ENCODE results near the gene GABRR2. TPM values are rescaled to one million over a fixed set of nuclear protein-coding genes. Genes with fewer than 3 reads are reported as not detected.

The GABRR2 gene
- total RNA-seq = under 1 TPM in 2 of 4 donors, not detected in 2; 0.27 to 0.62 TPM

DNA sequence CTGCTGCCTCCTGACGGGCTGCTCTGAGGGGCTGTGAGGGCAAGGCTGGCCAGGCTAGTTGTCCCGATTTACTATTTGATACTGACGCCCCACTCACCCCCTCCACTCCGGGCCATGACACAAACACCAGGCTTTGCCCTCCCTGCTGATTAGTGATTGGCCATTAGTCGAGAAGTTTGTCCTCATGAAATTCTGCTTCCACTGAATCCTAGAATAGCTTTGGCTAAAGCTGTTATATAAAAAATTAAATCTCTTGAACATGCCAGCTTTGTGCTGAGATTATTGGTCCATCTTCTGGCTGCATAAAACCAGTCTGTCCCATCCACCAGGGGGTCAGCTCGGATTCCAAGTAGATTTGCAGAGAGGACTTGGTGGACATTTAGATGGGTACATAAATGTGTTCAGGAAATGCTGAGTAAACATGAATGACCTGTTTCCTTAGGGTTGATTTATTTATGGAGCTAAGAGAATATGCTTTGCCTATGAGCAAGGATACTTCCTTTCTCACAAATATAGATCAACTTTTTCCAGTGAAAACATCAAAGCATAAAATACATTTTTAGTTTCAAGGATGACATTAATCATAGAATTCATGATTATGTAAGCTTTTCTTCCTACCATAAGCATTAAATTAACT, at the start of gene GABRR2:
Gene GABRR2, minus strand, starts transcription at position 51 of the 637 bp plus-strand sequence. CDS start 134 bp downstream, outside the sequence.
- WGBS, 2 donors = 85% methylated on average over 6 of the region's 6 CpGs
- no peak within 1 kb of the TSS for H3K4me3 ChIP-seq (ENCODE audit: low read depth, poor library complexity, severe bottlenecking)
- TF ChIP-seq POLR2A (IDR thresholded peaks at IDR 0.05) = no peak
- TF ChIP-seq, protein P1, sequence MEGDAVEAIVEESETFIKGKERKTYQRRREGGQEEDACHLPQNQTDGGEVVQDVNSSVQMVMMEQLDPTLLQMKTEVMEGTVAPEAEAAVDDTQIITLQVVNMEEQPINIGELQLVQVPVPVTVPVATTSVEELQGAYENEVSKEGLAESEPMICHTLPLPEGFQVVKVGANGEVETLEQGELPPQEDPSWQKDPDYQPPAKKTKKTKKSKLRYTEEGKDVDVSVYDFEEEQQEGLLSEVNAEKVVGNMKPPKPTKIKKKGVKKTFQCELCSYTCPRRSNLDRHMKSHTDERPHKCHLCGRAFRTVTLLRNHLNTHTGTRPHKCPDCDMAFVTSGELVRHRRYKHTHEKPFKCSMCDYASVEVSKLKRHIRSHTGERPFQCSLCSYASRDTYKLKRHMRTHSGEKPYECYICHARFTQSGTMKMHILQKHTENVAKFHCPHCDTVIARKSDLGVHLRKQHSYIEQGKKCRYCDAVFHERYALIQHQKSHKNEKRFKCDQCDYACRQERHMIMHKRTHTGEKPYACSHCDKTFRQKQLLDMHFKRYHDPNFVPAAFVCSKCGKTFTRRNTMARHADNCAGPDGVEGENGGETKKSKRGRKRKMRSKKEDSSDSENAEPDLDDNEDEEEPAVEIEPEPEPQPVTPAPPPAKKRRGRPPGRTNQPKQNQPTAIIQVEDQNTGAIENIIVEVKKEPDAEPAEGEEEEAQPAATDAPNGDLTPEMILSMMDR (IDR thresholded peaks at IDR 0.05) = no peak
- intact Hi-C loops (cut with DNase I; ENCODE audit: low total_unique reads) = no loop called here
- no peak for DNase-seq (ENCODE audit: low spot score in 2 of 2)

DNA sequence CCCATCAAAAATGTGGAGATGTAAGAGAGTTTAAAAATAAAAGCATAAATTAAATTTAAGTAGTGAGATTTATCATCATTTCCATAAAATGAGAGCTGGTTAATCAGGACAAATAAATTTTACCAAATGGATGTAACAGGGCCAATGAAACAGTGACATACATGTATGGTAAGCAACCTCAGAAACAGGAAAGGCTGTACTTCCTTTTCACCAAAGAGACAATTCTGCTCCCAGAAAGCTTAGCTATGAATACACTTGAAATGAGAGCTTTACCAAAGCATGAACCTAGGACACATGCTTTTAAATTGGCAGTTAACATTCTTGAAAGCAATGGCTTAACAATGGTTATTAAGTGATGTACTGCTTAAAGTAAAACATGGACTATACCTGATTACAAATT, 49.5 kb upstream of the GABRR2 start:
- no peak for DNase-seq (ENCODE audit: low spot score in 2 of 2)
- intact Hi-C loops (cut with DNase I; ENCODE audit: low total_unique reads) = no loop called here
- no peak for TF ChIP-seq POLR2A (IDR thresholded peaks at IDR 0.05)
- TF ChIP-seq, protein P1 (IDR thresholded peaks at IDR 0.05) = no peak
- no peak overlapping the region for H3K4me3 ChIP-seq (ENCODE audit: low read depth, poor library complexity, severe bottlenecking)

DNA sequence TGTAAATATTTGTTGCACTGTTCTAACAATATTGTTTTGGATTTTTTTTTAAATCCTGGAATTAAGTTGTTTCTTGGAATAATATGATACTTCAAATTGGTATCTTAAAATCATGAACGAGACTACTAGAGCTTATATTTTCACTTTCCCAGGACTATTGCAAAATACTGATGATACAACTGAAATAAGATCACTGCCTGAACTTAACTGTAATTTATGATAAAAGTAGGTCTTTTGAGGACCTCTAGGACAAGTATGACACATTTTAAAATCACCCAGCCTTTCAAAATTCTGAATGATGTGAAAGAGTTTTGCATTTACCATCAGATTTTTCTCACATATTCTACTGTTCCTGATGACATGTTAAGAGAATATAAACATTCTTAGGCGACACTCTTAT, 46.1 kb upstream of the GABRR2 start:
- WGBS, 2 donors = 65 to 91% methylated on average over 2 of the region's 2 CpGs
- DNase-seq (ENCODE audit: low spot score in 2 of 2) = no peak
- TF ChIP-seq POLR2A (IDR thresholded peaks at IDR 0.05) = no peak
- TF ChIP-seq, protein P1 (IDR thresholded peaks at IDR 0.05) = no peak
- intact Hi-C loops (cut with DNase I; ENCODE audit: low total_unique reads) = no loop called here
- H3K4me3 ChIP-seq (ENCODE audit: low read depth, poor library complexity, severe bottlenecking) = no peak overlapping the region

DNA sequence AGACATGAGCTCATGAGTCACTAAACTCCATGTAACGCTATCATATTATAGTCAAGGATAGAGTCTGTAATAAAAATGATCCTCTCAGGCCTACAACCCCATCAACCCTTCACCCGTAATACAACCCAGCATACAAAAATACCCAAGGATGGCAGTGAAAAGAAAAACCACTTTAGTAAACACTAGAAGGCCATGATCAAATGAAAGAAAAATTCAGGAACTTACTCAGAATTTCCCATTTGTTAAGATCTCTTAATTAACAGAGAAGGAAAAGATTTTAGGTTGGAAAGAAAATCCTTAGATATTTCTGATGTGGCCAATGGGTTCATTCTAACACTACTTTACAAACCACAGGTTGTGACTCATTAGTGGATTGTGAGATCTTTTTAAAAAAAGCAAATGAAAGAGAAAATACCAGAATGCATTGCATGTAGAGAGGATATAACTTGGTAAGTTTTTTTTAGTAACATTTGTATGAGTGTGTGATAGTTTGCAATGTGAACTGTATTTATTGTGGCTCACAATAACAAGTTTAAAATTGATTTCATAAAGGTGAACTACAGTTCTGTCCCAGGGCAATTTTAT, 45.4 kb upstream of the GABRR2 start:
- 98% methylated on average over 2 of the region's 2 CpGs for WGBS, 2 donors
- no peak for TF ChIP-seq POLR2A (IDR thresholded peaks at IDR 0.05)
- TF ChIP-seq, protein P1 (IDR thresholded peaks at IDR 0.05) = no peak
- no peak overlapping the region for H3K4me3 ChIP-seq (ENCODE audit: low read depth, poor library complexity, severe bottlenecking)
- no peak for DNase-seq (ENCODE audit: low spot score in 2 of 2)
- intact Hi-C loops (cut with DNase I; ENCODE audit: low total_unique reads) = no loop called here

DNA sequence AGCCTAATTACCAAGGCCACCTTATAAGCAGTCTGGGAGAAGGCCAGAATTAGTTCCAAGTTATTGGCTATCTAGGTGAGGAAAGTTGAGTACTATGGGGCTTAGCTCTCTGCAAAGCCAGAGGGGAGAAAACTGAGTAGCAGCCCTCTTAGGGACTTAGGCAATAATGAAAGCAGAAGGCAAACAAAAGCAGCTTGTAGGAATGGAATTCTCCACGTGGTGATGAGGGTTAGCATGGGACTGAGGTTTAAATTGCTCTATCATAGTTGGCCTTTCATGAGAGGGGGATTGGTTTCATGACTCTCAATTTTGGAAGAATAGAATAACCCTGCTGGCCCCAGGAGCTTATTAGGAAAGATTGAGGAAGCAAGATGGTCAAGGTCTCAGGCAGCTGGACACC, 44.5 kb upstream of the GABRR2 start:
- DNase-seq (ENCODE audit: low spot score in 2 of 2) = no peak
- TF ChIP-seq, protein P1 (IDR thresholded peaks at IDR 0.05) = no peak
- TF ChIP-seq POLR2A (IDR thresholded peaks at IDR 0.05) = no peak
- H3K4me3 ChIP-seq (ENCODE audit: low read depth, poor library complexity, severe bottlenecking) = no peak overlapping the region
- intact Hi-C loops (cut with DNase I; ENCODE audit: low total_unique reads) = no loop called here
- WGBS, 2 donors = 16 to 25% methylated on average over 1 of the region's 1 CpG

DNA sequence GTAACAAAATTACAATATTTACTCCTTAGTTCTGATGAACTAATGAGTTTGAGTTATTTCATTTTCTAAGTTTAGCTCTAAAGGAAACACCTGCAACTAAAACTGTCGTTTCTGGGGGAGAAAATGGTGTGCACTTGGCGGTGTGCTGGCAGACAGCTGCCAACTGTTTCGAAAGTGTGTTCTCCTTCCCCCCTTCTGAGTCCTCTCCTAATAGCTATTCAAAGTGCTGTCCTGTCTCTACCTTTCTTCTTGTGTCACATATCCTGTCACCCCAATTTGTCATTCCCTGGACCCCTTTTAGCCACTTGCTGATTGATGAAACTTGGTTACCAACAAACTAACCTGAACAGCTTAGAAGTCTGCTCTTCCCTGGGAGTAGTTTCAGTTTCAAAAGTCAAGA, 42.3 kb upstream of the GABRR2 start:
- TF ChIP-seq POLR2A (IDR thresholded peaks at IDR 0.05) = no peak
- TF ChIP-seq, protein P1 (IDR thresholded peaks at IDR 0.05) = no peak
- 32 to 35% methylated on average over 3 of the region's 3 CpGs for WGBS, 2 donors
- intact Hi-C loops (cut with DNase I; ENCODE audit: low total_unique reads) = no loop called here
- H3K4me3 ChIP-seq (ENCODE audit: low read depth, poor library complexity, severe bottlenecking) = no peak overlapping the region
- no peak for DNase-seq (ENCODE audit: low spot score in 2 of 2)

Measured in lower leg skin (tissue), 4 donors.